Smooth muscle cell of the brain vasculature (primary cell): Measurements from ENCODE around the gene CCDC88C.
"Not testable (repeated sequence)": the region's sequence is repeated elsewhere in the genome, so short reads cannot be mapped to it uniquely, and the experiment has no call there.

Experiments
- DNase-seq: peaks from one replicate; pipeline ENCODE4 v3.0.0-alpha.2; 2012; ENCODE audit warnings: low read depth, low spot score

Gene CCDC88C, protein sequence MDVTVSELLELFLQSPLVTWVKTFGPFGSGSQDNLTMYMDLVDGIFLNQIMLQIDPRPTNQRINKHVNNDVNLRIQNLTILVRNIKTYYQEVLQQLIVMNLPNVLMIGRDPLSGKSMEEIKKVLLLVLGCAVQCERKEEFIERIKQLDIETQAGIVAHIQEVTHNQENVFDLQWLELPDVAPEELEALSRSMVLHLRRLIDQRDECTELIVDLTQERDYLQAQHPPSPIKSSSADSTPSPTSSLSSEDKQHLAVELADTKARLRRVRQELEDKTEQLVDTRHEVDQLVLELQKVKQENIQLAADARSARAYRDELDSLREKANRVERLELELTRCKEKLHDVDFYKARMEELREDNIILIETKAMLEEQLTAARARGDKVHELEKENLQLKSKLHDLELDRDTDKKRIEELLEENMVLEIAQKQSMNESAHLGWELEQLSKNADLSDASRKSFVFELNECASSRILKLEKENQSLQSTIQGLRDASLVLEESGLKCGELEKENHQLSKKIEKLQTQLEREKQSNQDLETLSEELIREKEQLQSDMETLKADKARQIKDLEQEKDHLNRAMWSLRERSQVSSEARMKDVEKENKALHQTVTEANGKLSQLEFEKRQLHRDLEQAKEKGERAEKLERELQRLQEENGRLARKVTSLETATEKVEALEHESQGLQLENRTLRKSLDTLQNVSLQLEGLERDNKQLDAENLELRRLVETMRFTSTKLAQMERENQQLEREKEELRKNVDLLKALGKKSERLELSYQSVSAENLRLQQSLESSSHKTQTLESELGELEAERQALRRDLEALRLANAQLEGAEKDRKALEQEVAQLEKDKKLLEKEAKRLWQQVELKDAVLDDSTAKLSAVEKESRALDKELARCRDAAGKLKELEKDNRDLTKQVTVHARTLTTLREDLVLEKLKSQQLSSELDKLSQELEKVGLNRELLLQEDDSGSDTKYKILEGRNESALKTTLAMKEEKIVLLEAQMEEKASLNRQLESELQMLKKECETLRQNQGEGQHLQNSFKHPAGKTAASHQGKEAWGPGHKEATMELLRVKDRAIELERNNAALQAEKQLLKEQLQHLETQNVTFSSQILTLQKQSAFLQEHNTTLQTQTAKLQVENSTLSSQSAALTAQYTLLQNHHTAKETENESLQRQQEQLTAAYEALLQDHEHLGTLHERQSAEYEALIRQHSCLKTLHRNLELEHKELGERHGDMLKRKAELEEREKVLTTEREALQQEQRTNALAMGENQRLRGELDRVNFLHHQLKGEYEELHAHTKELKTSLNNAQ (N-terminal part only)

GRCh38 chr14:91417120-91417982 lies at the start of gene CCDC88C:
Gene CCDC88C (minus strand): TSS chr14:91417820. CDS start chr14:91417690, 130 bp downstream.
- no peak for DNase-seq

- no peak for DNase-seq
These were observed 48.6 kb upstream of the CCDC88C start for GRCh38 chr14:91466192-91466591.

DNA sequence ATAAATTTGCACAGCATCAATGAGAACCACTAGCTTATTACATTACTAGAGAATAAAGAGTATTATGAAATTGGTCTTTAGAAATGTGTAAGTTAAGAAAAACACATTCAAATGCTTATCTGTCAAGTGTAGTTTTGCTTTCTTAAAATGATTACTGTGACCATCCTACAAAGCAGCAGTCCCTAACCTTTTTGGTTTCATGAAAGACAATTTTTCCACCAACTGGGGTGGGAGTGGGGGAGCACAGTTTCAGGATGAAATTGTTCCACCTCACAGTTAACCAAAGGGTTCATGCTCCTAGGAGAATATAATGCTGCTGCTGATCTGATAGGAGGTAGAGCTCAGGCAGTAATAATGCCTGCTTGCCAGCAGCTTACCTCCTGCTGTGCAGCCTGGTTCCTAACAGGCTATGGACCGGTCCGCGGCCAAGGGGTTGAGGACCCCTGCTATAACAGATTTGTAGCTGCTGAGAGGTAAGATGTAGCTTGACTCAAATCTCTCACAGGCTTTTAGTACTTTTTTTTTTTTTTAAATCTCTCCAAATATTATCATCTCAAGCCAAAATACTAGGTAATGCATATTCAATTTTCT lies 47.1 kb upstream of the CCDC88C start:
- DNase-seq = no peak

DNA sequence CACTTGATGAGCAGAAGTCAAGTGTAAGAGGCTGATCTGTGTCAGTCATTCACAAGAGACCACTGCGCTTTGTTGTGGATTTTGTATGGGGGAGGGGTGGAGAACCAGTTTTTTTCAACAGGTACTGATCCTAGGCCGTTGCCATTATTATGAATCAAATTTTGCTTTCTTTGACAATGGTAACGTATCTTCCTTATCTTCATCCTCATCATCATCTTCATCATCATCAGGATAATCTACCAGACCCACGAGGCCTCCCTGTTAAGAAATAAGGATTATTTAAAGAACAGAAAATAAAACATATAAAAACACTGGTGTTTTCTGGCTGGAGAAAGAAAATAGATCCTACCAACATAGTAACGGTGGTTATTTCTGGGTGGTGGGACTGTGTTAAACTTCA lies 41.0 kb upstream of the CCDC88C start:
- no peak for DNase-seq

- DNase-seq = no peak
These were observed 38.7 kb upstream of the CCDC88C start for GRCh38 chr14:91456283-91456682.

DNA sequence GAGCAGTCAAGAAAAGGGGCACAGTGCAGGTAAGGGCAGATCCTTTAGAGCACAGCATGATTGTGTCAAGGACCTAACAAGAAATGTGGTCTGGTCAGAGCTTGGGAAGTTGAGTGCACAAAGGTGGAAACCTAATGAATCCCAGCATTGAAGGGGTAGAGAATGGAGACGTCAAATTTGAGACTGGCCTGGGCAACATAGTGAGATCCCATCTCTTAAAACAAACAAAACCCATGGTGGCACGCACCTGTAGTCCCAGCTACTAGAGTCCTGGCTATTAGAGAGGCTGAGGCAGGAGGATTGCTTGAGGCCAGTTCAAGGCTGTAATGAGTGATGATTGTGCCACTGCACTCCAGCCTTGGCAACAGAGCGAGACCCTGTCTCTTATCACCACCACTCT lies 37.0 kb upstream of the CCDC88C start:
- DNase-seq = no peak

DNA sequence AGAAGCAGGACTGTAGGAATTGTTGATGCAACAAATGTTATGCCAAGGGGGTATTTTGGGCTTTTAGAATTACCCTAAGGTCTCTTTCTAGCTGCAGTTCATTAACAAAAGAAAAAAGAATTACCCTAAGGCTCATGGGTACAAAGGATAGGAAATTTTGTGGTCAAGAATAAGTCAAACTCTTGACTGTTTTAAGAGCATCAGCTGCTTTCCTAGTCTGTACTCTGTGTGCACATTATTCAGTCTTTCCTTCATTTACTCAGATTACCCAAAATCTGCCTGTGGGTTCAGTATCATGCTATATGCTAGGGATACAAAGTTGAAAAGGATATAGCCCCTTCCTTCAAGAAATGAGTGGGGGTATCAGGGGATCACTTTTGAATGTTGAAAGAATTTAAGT lies 36.5 kb upstream of the CCDC88C start:
- no peak for DNase-seq

GRCh38 chr14:91453744-91454143 lies 36.1 kb upstream of the CCDC88C start:
- DNase-seq = no peak

GRCh38 chr14:91444335-91445020 lies 26.9 kb upstream of the CCDC88C start:
- DNase-seq = no peak

DNA sequence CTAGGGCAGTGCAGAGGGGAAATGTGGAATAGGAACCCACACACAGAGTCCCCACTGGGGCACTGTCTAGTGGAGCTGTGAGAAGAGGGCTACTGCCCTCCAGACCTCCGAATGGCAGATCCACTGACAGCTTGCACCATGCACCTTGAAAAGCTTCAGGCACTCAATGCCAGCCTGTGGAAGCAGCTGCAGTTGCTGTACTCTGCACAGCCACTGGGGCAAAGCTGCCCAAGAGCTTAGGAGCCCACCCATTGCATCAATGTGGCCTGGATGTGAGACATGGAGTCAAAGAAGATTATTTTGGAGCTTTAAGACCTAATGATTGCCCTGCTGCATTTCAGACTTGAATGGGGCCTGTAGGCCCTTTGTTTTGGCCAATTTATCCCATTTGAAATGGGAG lies 21.7 kb upstream of the CCDC88C start:
- no peak for DNase-seq

GRCh38 chr14:91438845-91439244 lies 21.2 kb upstream of the CCDC88C start:
- no peak for DNase-seq

- not testable (repeated sequence) for DNase-seq
These were observed 18.6 kb upstream of the CCDC88C start for GRCh38 chr14:91436266-91436665.

DNA sequence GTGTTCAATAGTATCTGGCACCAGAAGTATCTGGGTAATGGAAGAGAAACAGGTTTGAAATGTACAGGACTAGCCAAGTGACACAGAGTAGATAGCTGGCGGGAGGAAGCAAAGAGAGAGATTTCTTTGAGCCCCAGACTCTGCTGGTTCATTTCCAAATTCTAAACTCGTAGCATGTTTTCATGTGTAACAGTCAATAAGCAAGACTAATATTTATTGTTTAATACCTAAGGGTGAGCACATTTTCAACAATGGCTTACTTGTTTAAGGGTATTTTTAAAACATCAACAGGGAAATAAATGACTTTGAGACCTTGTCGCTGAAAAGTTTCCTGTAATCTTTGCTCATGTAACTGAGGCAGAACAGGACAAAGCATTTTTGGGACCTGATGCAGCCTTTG lies 11.8 kb upstream of the CCDC88C start:
- DNase-seq = no peak

DNA sequence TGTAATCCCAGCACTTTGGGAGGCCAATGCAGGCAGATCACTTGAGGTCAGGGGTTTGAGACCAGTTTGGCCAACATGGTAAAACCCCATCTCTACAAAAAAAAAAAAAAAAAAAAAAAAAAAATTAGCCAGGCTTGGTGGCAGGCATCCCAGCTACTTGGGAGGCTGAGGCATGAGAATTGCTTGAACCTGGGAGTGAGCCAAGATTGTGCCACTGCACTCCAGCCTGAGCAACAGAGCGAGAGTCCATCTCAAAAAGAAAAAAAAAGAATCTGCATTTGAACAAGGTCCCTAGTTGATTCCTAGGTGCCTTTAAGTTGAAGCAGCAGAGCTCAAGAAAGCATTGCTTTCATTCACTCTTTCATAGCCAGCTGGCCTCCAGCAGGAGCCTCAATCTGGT lies 11.3 kb upstream of the CCDC88C start:
- DNase-seq = not testable (repeated sequence)

- DNase-seq = not testable (repeated sequence)
These were observed 7.9 kb upstream of the CCDC88C start for GRCh38 chr14:91425531-91425944.

DNA sequence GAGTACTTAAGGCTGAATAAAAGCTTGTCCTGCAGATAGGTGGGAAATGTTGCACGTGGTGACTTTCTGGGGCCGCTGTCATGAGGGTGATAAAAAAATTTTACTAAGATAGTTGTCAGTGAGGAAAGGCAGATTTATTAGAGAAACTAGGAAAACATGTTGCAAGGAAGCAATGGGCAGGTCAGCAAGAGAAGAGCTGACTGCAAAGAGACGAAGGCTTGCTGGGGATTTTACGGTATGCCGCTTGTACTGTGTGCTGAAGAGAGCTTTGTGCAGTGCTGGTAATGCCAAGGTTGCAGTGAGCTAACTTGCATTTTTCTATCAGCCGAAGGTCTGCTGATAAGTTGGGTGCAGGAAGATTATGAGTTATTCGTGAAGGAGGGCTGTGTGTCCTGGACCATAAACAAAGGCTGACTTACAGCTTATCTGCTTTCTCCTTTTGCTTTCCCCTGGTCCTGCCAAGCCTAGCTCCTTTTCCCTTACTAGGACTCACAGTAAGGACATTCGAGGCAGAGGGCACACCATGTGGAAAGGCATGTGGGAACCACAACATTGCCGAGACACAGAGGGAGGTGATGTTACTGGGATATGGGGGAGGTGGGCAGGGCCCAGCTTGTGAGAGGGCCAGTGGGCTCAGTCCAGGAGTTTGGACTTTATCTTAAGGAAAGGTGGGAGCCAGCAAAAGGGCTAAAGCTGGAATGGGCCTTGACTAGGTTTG lies 7.4 kb upstream of the CCDC88C start:
- DNase-seq = no peak

- DNase-seq = no peak
These were observed 3.1 kb upstream of the CCDC88C start for GRCh38 chr14:91420686-91421085.

- DNase-seq = no peak
These were observed 1.8 kb upstream of the CCDC88C start for GRCh38 chr14:91419451-91419850.

- no peak for DNase-seq
These were observed 1.4 kb upstream of the CCDC88C start for GRCh38 chr14:91419044-91419397.
